Ecto neural progenitor cell (in vitro differentiated cells): ENCODE data around the gene CNN2.

Source experiments
- DNase-seq: peaks from one replicate; pipeline ENCODE4 v3.0.0-alpha.2; 2018; ENCODE audit warnings: low spot score

CNN2 gene

GRCh38 chr19:1081301-1082164 lies 55.1 kb downstream of the CNN2 start:
- peak; percentile 79 for DNase-seq

- peak; percentile 98 for DNase-seq
These were observed 55.9 kb downstream of the CNN2 start for GRCh38 chr19:1082165-1082927.

GRCh38 chr19:1082928-1083816 lies 56.8 kb downstream of the CNN2 start:
- no peak for DNase-seq

GRCh38 chr19:1084024-1084868 lies 57.8 kb downstream of the CNN2 start:
- no peak for DNase-seq

GRCh38 chr19:1085053-1085658 lies 58.7 kb downstream of the CNN2 start:
- DNase-seq = no peak

GRCh38 chr19:1085676-1086442 lies 59.5 kb downstream of the CNN2 start:
- no peak for DNase-seq

GRCh38 chr19:1086613-1087012 lies 60.2 kb downstream of the CNN2 start:
- DNase-seq = no peak

- no peak for DNase-seq
These were observed 61.5 kb downstream of the CNN2 start for GRCh38 chr19:1087813-1088415.

GRCh38 chr19:1088416-1089010 lies 62.1 kb downstream of the CNN2 start:
- DNase-seq = no peak
